Spleen (tissue), 11 donors: ENCODE data around the gene ST6GAL2. TPM values are rescaled to one million over a fixed set of nuclear protein-coding genes. Genes with fewer than 3 reads are reported as not detected.

Experiments used
- DNase-seq: peaks from one replicate; pipeline ENCODE4 v3.0.0-alpha.2; 2020
- H3K27ac ChIP-seq, 8 donors: fragments of 200-600 bp; sonication (generic) in 7 of 8; 1 replicate in 4 of 8; 2 replicates in 4 of 8; pipeline versions ENCODE4 v1.5.0 to v1.8.0; 2016 to 2021; ENCODE audit warnings: inconsistent platforms in 4 of 8, mild to moderate bottlenecking in 4 of 8, moderate library complexity in 1 of 8
- H3K27me3 ChIP-seq, 7 donors: fragments of 200-600 bp; sonication (generic) in 6 of 7; replicated peaks in 1 of 7; 1 replicate in 4 of 7; 2 replicates in 3 of 7; pipeline versions ENCODE4 v1.5.0 to v1.8.0; 2016 to 2021; ENCODE audit warnings: inconsistent platforms in 3 of 7, mild to moderate bottlenecking in 1 of 7
- H3K36me3 ChIP-seq, 6 donors: fragments of 200-600 bp; sonication (generic) in 5 of 6; 1 replicate in 4 of 6; 2 replicates in 2 of 6; pipeline versions ENCODE4 v1.5.0 to v1.8.0; 2016 to 2021; ENCODE audit warnings: inconsistent platforms in 2 of 6
- H3K4me1 ChIP-seq, 6 donors: fragments of 200-600 bp; sonication (generic) in 5 of 6; 1 replicate in 3 of 6; 2 replicates in 3 of 6; pipeline versions ENCODE4 v1.5.0 to v1.8.0; 2016 to 2021; ENCODE audit warnings: inconsistent platforms in 3 of 6
- H3K4me3 ChIP-seq, 8 donors: fragments of 200-600 bp; sonication (generic) in 7 of 8; 1 replicate in 4 of 8; 2 replicates in 4 of 8; pipeline versions ENCODE4 v1.5.0 to v1.8.0; 2016 to 2021; ENCODE audit warnings: inconsistent platforms in 4 of 8, mild to moderate bottlenecking in 4 of 8, moderate library complexity in 2 of 8
- H3K9me3 ChIP-seq, 8 donors: fragments of 200-600 bp; sonication (generic) in 7 of 8; 1 replicate in 4 of 8; 2 replicates in 4 of 8; pipeline versions ENCODE4 v1.5.0 to v1.8.0; 2016 to 2021; ENCODE audit warnings: inconsistent platforms in 4 of 8
- CTCF ChIP-seq, 11 experiments: fragments of 200-600 bp in 7 of 11; fragments of 450-650 bp in 4 of 11; sonication (generic) in 4 of 11; IDR thresholded peaks in 8 of 11; conservative IDR thresholded peaks in 3 of 11; 1 replicate in 7 of 11; 2 replicates in 4 of 11; pipeline versions ENCODE4 v1.4.0 to v1.8.0; 2016 to 2021; ENCODE audit warnings: antibody characterized with exemption in 11 of 11, inconsistent platforms in 4 of 11, mild to moderate bottlenecking in 1 of 11
- POLR2A ChIP-seq, 3 donors: fragments of 450-650 bp; IDR thresholded peaks; one replicate each; pipeline ENCODE4 v1.5.1; 2017; ENCODE audit warnings: antibody characterized with exemption in 3 of 3, mild to moderate bottlenecking in 1 of 3
- POLR2AphosphoS5 ChIP-seq, 3 donors: sonication (generic); formaldehyde crosslinking; IDR thresholded peaks; one replicate each; pipeline ENCODE4 v1.5.1; 2017; ENCODE audit warnings: antibody characterized with exemption in 3 of 3
- WGBS, 5 donors: extraction: QIAGEN DNeasy Blood & Tissue Kit in 3 of 5; methylation state at CpG; one replicate each; pipeline versions ENCODE4 v1.1.5 to v1.1.7; 2013 to 2018; 5-methylcytosine and 5-hydroxymethylcytosine counted together
- intact Hi-C: fragments of 100-400 bp; cut with DNase I; formaldehyde crosslinking; loops from one replicate; pipeline ENCODE4 v1.15.0; 2023; ENCODE audit warnings: low total_unique reads
- polyA plus RNA-seq, 3 donors: library from polyadenylated mRNA; stranded (reverse); fragments of 200-250 nt; gene quantifications; one replicate each; pipeline ENCODE4 v1.2.1, GENCODE V29; 2013
- total RNA-seq, 7 donors: library from RNA; depleted of rRNA in 3 of 7; stranded (reverse); fragments of >200 nt in 3 of 7; fragmentation: NEBNext Ultra II Directional in 4 of 7; extraction: Animal tissue kit (Norgen Biotek cat#: 25700) in 4 of 7; gene quantifications; one replicate each; pipeline versions ENCODE4 v1.1.0 to v1.2.1, GENCODE V29; 2016 to 2021
- donor health status: healthy with polysubstance abuse.
- donor health status: DM: no; HTN: no; CAD: no; lungs with moderate emphysema.
- donor health status: DM: no; HTN: no; CAD: no.
- donor health status: Bipolar disorder and iron deficiency.
- donor health status: healthy.
- donor health status: DM: no; HTN: no; CAD: no.
- donor health status: DM: yes; HTN: yes; CAD: no.

ST6GAL2 gene
- total and polyA plus RNA-seq, 10 donors = under 0.01 to 0.13 (median 0.03) TPM; not detected in 5

- WGBS, 5 donors = 87 to 97% (median 91%) methylated on average over 2 of the region's 2 CpGs
- intact Hi-C loops = no loop called here
- H3K27ac ChIP-seq = no peak overlapping the region
These were observed 36.7 kb downstream of the ST6GAL2 start for GRCh38 chr2:106849253-106849652.

GRCh38 chr2:106847366-106847765 is 38.6 kb downstream of the ST6GAL2 start:
- no peaks in the 10 kb centered on the region for H3K4me1 ChIP-seq
- H3K36me3 ChIP-seq = no peaks in the 10 kb centered on the region
- H3K27me3 ChIP-seq = no peaks in the 10 kb centered on the region
- TF ChIP-seq POLR2AphosphoS5 (IDR thresholded peaks at IDR 0.05) = no peak
- TF ChIP-seq CTCF (IDR thresholded peaks at IDR 0.05 in 8 of 11, conservative IDR thresholded peaks at IDR 0.05 in 3 of 11) = no peak
- no peak for TF ChIP-seq POLR2A (IDR thresholded peaks at IDR 0.05)
- intact Hi-C loops = no loop called here
- H3K9me3 ChIP-seq = no peaks in the 10 kb centered on the region
- H3K4me3 ChIP-seq = no peak overlapping the region
- no peak overlapping the region for H3K27ac ChIP-seq
- no peak for DNase-seq
- 58 to 74% (median 68%) methylated on average over 2 of the region's 2 CpGs for WGBS, 5 donors

More at GRCh38 chr2:106849253-106849652, 36.7 kb downstream of the ST6GAL2 start:
- Histone ChIP-seq H3K36me3 (no peaks in the 10 kb centered on the region), H3K9me3 (no peaks in the 10 kb centered on the region), H3K27me3 (no peaks in the 10 kb centered on the region), H3K4me3 (no peak overlapping the region), H3K4me1 (no peaks in the 10 kb centered on the region)
- no peak for DNase-seq
- TF ChIP-seq POLR2AphosphoS5 (IDR thresholded peaks at IDR 0.05) = no peak

- Histone ChIP-seq H3K4me1 (no peaks in the 10 kb centered on the region), H3K27ac (no peak overlapping the region), H3K4me3 (no peak overlapping the region), H3K9me3 (no peaks in the 10 kb centered on the region), H3K27me3 (no peaks in the 10 kb centered on the region), H3K36me3 (no peaks in the 10 kb centered on the region)
- WGBS, 5 donors = 82 to 96% (median 91%) methylated on average over 6 of the region's 6 CpGs
- intact Hi-C loops = no loop called here
- TF ChIP-seq CTCF (IDR thresholded peaks at IDR 0.05 in 8 of 11, conservative IDR thresholded peaks at IDR 0.05 in 3 of 11) (no peak), POLR2AphosphoS5 (IDR thresholded peaks at IDR 0.05) (no peak), POLR2A (IDR thresholded peaks at IDR 0.05) (no peak)
- DNase-seq = no peak
These were observed 40.3 kb downstream of the ST6GAL2 start for GRCh38 chr2:106845716-106846115.

GRCh38 chr2:106843910-106844250 is 42.1 kb downstream of the ST6GAL2 start:
- no peak for DNase-seq
- Histone ChIP-seq H3K36me3 (no peaks in the 10 kb centered on the region), H3K4me3 (no peak overlapping the region), H3K27me3 (no peaks in the 10 kb centered on the region), H3K27ac (no peak overlapping the region), H3K4me1 (no peaks in the 10 kb centered on the region), H3K9me3 (no peaks in the 10 kb centered on the region)
- TF ChIP-seq CTCF (IDR thresholded peaks at IDR 0.05 in 8 of 11, conservative IDR thresholded peaks at IDR 0.05 in 3 of 11) (no peak), POLR2AphosphoS5 (IDR thresholded peaks at IDR 0.05) (no peak), POLR2A (IDR thresholded peaks at IDR 0.05) (no peak)
- intact Hi-C loops = no loop called here
- WGBS, 5 donors = 86 to 94% (median 93%) methylated on average over 5 of the region's 5 CpGs
